ENCODE data around the gene TET2. TPM values are rescaled to one million over a fixed set of nuclear protein-coding genes. Genes with fewer than 3 reads are reported as not detected.

Gene TET2
- polyA plus RNA-seq, 3 donors = 21.4 to 30.0 (median 25.1) TPM

- DNase-seq (ENCODE audit: extremely low read depth in 1 of 11, low read depth in 9 of 11, low spot score in 4 of 11) = no peak
These were observed 19.4 kb downstream of the TET2 start for GRCh38 chr4:105166066-105166465.

GRCh38 chr4:105170711-105171110 is 24.0 kb downstream of the TET2 start:
- no peak for DNase-seq (ENCODE audit: extremely low read depth in 1 of 11, low read depth in 9 of 11, low spot score in 4 of 11)

- no peak for DNase-seq (ENCODE audit: extremely low read depth in 1 of 11, low read depth in 9 of 11, low spot score in 4 of 11)
These were observed 25.2 kb downstream of the TET2 start for GRCh38 chr4:105171912-105172311.

- no peak for DNase-seq (ENCODE audit: extremely low read depth in 1 of 11, low read depth in 9 of 11, low spot score in 4 of 11)
These were observed 27.4 kb downstream of the TET2 start for GRCh38 chr4:105174098-105174497.

- DNase-seq (ENCODE audit: extremely low read depth in 1 of 11, low read depth in 9 of 11, low spot score in 4 of 11) = no peak
These were observed 33.1 kb downstream of the TET2 start for GRCh38 chr4:105179539-105180401.

GRCh38 chr4:105181259-105181658 is 34.6 kb downstream of the TET2 start:
- DNase-seq (ENCODE audit: extremely low read depth in 1 of 11, low read depth in 9 of 11, low spot score in 4 of 11) = no peak

GRCh38 chr4:105182211-105182610 is 35.5 kb downstream of the TET2 start:
- DNase-seq (ENCODE audit: extremely low read depth in 1 of 11, low read depth in 9 of 11, low spot score in 4 of 11) = no peak

GRCh38 chr4:105184316-105184980 is 37.8 kb downstream of the TET2 start:
- no peak for DNase-seq (ENCODE audit: extremely low read depth in 1 of 11, low read depth in 9 of 11, low spot score in 4 of 11)

GRCh38 chr4:105186701-105187161 is 40.1 kb downstream of the TET2 start:
- DNase-seq (ENCODE audit: extremely low read depth in 1 of 11, low read depth in 9 of 11, low spot score in 4 of 11) = no peak

GRCh38 chr4:105189855-105190650 is 43.4 kb downstream of the TET2 start:
- DNase-seq (ENCODE audit: extremely low read depth in 1 of 11, low read depth in 9 of 11, low spot score in 4 of 11) = no peak

- no peak for DNase-seq (ENCODE audit: extremely low read depth in 1 of 11, low read depth in 9 of 11, low spot score in 4 of 11)
These were observed 45.0 kb downstream of the TET2 start for GRCh38 chr4:105191621-105192210.

- DNase-seq (ENCODE audit: extremely low read depth in 1 of 11, low read depth in 9 of 11, low spot score in 4 of 11) = no peak
These were observed 45.8 kb downstream of the TET2 start for GRCh38 chr4:105192474-105192873.

GRCh38 chr4:105192910-105193309 is 46.2 kb downstream of the TET2 start:
- no peak for DNase-seq (ENCODE audit: extremely low read depth in 1 of 11, low read depth in 9 of 11, low spot score in 4 of 11)

- DNase-seq (ENCODE audit: extremely low read depth in 1 of 11, low read depth in 9 of 11, low spot score in 4 of 11) = no peak
These were observed 46.9 kb downstream of the TET2 start for GRCh38 chr4:105193536-105193935.

- DNase-seq (ENCODE audit: extremely low read depth in 1 of 11, low read depth in 9 of 11, low spot score in 4 of 11) = no peak
These were observed 47.9 kb downstream of the TET2 start for GRCh38 chr4:105194328-105195231.

GRCh38 chr4:105196523-105197145 is 50.0 kb downstream of the TET2 start:
- no peak for DNase-seq (ENCODE audit: extremely low read depth in 1 of 11, low read depth in 9 of 11, low spot score in 4 of 11)

GRCh38 chr4:105197777-105198176 is 51.1 kb downstream of the TET2 start:
- DNase-seq (ENCODE audit: extremely low read depth in 1 of 11, low read depth in 9 of 11, low spot score in 4 of 11) = no peak

GRCh38 chr4:105198541-105198940 is 51.9 kb downstream of the TET2 start:
- DNase-seq (ENCODE audit: extremely low read depth in 1 of 11, low read depth in 9 of 11, low spot score in 4 of 11) = no peak
